ENCODE data around the gene GPAM.

The GPAM gene

DNA sequence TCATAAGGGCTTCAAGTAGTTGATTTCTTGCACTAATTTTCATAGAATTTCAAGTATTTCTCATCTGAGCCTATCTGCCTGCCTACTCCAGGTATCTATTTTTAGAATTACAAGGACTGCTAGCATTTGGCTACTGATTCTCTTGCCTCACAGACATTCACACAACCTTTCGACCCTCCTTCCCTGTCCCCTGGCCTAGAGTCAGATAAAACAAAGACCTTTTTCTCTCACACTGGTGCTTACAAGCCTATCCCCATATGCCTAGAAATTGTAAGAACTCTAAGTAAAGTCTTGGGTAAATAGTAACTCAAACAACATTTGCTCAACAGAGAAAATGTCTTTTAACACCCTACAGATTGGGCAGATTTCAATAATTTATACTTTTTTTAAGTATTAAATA is 6.3 kb downstream of the GPAM start:
- DNase-seq (ENCODE audit: low spot score) = peak; percentile 61

DNA sequence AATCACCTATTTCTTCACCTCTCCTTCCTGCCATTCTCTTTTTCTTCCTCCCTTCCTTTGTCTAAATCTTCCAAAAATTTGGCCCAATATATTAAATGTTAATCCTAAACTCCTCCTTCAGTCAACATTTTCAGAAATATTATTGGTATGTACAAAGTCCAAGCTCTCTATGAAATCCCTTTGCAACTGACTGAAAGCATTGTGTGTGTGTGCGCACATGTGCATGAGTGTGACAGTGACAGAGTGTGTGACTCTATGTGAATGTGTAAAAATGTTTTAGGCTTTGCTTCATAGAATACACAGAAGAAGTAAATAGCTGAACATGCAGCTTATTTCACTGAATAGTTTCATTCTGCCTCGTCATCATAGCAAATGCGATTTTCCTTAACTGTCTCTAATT is 7.0 kb downstream of the GPAM start:
- DNase-seq (ENCODE audit: low spot score) = no peak

DNA sequence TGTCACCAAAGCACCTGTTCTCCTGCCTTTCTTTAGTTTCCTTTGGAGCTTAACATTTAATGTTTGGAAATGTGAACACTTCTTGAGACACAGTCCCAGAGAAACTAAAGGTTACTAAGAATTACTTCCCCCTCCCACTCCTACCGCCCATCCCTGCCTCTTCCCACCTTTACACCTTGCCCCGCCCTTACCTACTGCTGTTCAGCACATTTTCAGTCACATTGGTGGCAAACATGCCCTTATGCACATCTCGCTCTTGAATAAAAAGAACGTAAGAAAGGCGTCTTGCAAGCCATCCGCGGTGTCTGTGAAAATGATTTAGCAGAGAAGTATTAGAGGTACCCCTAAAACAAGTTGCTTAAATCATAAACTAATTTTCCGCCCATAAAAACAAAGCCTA is 8.2 kb downstream of the GPAM start:
- no peak for DNase-seq (ENCODE audit: low spot score)

DNA sequence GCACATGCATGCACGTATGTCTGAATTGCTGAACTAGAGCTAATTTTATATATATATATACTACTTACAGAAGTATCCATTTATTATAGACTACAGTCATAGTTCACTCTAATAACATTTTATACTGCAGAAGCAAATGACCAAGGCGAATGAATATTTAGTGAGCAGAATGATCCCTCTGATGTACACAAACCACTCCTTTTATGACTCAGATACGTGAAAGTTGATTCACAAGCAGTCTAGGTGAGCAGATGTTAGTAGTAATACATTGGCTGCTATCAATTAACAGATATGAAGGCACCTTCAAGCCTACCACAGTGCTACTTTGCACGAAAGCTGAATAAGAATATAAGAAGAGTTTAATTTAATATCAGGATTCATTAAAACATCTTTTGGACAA is 10.4 kb downstream of the GPAM start:
- DNase-seq (ENCODE audit: low spot score) = no peak

DNA sequence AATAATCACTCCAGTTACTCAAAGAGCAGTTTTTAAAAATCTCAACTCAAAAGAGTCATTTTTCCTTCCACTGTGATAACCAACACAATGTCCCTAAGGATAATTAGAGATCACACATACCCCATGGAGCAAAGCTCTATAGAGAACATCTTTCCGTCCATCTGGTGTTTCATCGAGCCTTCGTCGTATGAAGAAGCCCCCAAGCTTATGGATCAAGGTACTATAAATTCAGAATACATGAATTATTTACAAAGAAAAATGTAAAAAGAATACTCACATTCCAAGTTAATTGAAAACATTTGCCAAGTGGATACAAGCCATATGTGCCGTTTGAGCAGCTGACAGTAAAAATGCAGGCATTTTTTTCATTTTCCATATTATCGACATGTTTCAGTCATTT is 14.8 kb downstream of the GPAM start:
- no peak for DNase-seq (ENCODE audit: low spot score)

DNA sequence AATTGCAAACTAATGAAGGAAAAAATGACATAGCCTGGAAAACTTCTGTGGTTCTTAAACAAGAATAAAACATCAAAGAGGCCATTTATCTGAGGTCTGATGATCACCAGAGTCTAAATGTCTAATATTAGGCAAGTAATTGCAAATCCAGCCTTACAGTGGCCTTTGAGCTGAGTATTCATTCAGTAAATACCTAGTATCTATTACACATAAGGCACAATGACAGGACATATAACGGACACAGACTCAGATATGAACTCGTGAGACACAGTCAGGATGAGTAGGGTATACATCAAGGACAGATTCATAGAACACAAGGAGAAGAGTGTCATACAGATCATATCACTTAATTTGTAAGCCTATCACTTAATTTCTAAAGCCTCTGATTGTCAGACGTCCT is 16.8 kb downstream of the GPAM start:
- no peak for DNase-seq (ENCODE audit: low spot score)

DNA sequence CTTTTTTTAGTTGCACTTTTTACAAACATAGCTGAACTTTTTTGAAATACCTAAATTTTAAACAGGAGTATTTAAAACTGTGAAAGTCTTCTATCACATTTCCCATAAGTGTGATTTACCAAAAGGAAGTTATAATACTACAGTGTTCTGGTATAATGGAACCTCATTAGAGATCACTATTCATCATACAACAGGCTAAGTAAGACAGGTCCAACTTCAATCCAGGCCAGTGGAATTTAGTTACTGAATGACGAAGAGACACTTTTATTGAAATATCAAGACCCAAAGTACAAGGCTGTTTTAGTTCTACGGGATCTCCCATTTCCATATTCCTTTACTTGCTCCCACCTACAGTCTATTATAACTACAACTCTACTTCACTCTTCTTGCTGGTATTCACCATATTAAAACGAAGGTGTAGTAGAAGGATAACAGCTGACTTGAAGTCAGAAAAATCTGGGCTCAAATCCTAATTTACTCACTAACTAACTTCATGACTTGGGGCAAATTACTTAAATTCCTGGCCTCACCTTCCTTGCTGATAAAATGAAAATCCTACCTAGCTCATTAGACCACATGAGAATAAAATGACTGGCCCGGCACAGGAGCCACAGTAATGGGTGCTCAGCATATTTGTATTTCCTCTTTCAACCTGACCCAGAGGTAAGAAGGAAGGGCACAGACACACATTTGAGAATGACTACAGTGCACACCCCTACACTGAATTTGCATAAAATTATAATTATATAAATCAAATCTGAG is 21.6 kb downstream of the GPAM start:
- DNase-seq (ENCODE audit: low spot score) = no peak

DNA sequence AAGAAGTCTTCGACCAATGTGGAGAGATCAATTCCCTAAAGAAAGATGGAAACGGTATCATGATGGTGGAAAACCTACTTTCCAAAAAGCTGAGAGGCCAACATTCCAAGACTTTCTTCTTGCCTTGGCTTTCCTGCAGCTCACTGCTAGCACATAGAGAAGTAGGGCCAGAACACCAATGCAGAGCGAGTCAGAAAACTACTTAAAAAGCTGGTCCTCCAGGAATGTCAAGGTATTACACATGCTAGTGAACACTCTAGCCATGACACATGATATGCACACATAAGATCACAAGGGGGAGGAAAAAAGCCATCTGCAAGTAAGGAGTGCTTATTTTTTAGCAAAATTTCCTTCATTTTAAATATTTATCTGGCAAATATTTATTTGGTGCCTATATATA is 22.7 kb downstream of the GPAM start:
- no peak for DNase-seq (ENCODE audit: low spot score)

DNA sequence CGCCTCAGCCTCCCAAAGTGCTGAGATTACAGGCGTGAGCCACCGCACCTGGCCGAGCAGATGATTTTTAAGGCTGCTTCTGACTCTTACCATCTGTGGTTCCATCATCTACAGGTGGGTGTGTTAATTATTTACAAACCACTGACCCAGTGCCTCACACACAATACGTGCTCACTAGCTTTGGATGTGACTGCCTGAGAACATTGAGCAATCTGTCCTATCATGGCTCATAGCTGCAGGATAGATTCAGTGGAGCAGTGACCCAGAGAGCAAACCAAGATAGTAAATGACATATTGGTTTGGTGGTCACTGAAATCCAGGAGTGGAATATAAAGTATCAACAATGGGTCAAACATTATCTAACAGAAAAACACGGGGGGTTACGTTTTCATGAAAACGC is 24.1 kb downstream of the GPAM start:
- no peak for DNase-seq (ENCODE audit: low spot score)

DNA sequence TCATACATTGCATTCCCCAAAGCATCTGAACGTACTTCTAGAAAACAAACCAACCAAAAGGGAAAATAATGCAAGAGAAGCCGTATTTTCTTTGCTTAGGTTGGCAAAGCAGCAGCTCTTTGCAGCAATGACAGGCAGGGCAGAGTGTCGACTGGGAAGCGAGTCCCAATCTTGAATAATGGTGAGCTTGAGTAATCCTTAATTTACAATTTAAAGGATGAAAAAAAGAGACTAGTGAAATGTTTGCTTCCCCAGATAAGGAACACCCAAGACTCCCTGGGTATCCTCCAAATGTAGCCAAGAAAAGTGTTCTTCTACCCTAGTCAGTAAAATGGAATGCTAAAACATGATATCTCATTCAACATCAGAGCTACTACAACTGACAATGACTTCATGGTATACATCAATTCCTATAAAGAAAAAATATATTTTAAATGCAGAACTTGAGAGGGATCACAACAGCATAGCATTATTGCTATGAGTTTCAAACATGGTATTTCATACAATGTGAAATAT is 32.0 kb downstream of the GPAM start:
- no peak for DNase-seq (ENCODE audit: low spot score)

DNA sequence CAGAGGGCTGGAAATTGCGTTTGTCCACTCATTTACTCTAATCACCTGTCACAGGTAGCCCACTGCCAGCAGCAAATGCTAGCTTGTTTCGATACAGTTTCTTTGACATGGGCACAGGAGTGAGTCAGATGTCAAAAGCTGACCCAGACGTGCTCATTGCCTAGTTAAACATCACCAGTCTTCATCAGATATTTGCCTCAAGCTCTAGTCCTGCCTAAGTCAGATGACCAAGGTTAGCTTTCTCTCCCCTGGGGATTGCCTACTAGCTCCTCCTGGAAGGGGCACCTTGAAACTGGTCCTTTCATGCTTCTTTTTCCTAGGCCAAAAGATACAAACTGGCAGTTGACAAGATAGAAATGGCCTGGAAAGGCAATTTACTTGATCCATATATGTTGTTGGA is 35.2 kb downstream of the GPAM start:
- no peak for DNase-seq (ENCODE audit: low spot score)

DNA sequence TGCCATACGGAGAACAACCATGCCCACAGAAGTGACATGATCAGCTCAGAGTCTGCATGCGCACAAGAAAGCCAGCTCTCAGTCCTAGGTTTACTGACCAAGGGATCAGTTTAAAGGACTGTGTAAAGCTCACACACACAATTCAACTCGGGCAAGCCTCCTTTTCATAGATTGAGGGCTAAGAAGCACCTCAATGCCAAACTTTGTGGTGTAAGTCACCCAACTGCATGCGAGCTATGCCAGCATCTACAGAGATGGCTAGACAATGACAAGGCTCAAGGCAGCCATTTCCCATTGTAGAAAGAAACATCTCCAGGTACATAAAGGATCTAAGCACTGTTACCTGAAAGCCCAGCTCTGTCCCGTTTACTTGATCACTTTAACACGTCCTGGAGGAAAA is 36.8 kb downstream of the GPAM start:
- no peak for DNase-seq (ENCODE audit: low spot score)

DNA sequence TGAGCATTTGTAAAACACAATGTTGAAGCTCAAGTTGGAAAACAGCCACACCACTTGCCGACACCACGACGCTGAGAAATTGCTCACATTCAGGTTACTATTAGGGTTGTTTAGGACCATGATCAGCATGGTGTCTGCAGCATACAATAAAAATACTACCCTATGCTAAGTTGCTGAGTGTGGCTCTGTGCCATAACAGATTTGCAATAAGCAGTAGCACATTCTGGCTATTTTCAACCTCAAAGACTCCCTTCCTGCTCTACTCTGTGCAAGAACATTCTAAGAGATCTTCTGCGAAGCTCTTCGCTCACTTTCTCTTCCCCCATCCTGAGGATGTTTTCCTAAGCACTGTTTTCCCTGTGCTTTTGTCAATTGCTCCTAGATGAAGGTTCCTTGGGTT is 38.3 kb downstream of the GPAM start:
- DNase-seq (ENCODE audit: low spot score) = no peak

DNA sequence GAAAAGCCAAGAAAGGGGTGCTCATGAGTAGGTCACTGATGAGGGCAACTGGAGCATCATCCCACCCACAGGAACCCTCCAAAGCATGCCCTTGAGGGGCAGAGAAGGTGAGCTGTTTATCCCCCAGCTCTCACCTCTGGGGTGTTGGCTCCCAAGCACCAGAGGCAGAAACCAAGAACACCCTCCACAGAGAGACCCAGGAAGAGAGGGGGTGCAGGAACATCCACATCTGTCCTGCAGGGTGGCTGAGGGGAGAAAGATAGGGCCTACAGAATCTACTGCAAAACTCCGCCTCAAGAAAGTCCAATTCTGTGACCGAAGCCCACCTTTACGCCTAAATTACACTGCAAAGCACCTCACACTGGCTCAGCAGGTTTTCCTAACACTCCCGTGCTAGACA is 40.1 kb downstream of the GPAM start:
- no peak for DNase-seq (ENCODE audit: low spot score)

DNA sequence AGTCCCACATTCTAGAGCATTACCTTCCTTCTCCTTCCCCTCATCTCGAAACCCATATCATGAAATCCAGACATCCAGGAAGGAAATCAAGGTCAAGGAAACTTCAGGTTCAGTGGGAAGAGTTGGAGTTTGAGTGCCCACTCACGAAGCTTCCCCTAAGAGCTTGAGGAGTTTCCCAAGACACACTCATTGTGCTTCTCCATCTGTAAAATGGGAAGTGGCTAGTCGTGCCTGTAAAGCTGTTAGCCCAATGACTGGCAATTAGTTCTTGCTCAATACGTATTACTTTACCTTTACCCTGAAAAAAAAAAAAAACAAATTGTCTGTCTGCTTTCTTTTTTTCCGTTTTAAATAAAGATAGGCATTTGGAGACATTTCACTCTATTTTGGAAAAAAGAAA is 42.3 kb downstream of the GPAM start:
- no peak for DNase-seq (ENCODE audit: low spot score)

DNA sequence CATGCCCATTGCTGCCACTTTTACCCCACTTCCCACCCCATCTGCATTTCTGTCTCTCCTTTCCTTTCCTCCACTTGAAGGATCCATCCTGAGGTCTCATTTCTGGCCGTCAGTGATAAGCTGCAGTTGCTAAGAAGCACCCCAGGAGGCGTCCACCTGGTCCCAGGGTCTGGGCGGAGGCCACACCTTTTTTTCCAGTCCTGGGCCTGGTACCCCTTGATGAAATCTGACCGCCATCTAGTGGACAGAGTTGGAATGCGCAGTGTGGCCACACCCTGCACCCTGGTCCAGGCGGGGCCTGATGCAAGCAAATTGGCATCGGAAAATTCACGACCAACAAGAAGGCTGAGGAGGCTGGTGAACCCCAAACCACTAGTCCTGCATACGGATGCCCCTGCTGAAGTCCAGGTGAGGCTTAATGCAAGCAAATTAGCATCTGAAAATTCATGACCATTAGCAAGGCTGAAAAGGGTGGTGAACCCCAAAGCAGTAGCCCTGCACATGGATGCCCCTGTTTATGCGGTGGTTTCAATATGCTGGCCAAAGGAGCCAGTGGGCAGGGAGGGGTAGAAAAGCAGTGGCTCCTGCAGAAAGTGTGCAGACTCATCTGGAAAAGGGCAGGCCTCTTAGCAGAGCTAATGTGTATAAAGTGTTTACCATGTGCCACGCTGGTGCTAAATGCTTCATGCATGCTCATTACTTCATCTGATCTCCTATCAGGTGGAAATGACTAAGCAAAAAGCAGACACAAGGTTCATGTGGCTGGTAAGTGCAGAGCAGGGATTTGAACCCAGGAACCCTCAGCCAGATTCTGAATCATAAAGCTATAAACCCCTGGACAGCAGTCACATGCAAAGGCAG is 43.2 kb downstream of the GPAM start:
- peak; percentile 59 for DNase-seq (ENCODE audit: low spot score)

DNA sequence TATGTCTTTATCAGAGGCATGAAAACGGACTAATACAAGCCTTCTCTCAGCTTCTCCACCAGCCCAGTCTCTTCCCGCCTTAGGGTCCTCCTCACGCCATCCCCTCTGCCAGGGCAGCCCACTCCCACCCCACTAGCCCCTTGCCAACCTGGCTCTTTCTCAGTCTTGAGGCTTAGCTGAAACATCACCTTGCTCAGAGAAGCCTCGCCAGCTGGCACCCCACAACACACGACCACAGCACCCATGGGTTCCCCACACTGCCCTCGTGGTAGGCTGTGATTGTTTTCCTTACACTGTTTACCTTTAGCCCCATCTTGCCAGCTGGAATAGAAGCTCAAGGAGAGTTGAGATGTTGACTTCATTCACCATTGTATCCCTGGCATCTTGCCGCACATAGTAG is 44.4 kb downstream of the GPAM start:
- no peak for DNase-seq (ENCODE audit: low spot score)

DNA sequence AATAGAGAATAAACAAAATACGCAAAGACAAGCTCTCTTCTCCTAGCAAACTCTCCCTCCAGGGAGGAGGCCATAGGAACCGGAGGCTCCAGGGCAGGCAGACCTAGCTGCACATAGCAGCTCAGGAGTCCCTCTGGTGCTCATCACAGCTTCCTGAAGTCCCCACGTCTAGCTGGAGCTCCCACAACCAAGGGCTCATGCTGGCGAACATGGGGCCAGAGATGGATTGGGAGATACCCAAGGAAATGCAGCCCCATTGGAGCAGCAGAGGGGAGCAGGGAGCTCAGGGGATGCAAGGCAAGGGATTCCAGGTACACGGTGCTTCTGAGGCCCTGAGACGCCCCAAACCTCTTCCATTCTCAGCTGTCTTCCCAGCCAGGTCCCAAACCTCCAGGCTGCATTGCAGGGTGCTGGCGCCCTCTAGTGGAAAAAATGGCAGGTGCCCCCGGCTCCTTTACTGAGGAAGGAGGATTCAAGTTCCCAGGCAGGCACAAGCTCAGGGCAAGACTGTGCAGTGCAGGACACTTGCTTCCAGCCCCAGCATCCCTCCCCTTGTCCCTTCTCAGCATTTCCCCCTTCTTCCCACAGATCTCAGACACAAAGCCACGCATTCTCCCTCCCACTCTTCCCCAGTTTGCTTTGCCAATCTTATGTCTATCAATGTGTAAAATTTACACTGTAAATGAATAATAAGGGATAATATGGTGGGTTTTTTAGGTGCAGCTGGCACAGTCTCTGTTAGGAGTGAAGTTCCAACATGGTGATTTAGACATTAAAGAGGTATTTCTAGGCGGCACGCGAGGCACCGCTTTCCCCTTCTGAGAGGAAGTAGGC is 46.2 kb downstream of the GPAM start:
- peak; percentile 78 for DNase-seq (ENCODE audit: low spot score)

DNA sequence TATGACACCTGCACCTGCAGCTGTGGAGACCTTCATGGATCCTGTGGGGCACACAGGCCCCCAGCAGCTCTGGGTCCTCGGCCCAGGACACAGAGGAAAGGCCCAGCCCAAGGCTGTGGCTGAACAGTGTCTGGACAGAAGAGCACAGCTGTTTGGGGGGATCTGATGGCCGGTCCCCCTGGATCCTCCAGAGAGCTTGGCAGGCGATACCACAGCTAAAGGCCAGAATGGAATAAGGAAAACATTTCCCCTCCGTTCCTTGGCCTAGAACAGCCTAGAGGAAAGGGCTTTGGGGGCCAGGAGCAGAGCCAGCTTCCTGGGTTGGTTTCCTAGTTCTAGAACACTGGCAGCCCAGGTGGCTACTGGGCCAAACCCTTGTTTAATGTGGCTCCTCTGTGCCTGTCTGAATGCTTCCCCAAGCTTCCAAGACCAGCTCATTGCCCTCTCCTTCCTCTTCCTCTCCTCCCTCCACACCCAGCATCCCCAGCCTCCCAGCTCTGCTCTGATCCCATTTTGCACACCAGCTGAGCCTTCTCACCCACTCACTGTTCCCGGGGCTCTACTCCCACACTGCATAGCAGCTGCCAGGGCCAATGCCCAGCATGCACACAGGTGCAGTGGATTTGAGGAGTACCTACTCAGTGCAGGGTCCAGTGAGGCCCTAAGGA is 46.9 kb downstream of the GPAM start:
- DNase-seq (ENCODE audit: low spot score) = no peak

DNA sequence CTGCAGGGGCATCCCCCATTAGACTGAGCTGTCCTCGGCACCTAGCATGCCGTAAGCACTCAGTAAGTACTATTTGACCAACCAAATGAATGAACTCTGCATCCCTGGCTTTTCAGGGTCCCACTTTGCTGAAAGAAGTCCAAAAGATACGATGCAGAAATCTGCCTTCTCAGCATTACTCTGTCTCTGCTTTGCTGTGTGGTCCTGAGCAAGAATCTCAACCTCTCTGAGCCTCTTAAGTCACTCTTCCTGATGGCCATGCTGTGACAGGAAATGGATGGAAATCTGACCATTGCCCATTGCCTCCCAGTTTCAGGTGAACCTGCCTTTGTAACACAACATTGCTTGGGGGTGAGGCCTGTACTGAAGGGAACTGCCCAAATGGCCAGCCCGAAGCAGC is 48.0 kb downstream of the GPAM start:
- no peak for DNase-seq (ENCODE audit: low spot score)

DNA sequence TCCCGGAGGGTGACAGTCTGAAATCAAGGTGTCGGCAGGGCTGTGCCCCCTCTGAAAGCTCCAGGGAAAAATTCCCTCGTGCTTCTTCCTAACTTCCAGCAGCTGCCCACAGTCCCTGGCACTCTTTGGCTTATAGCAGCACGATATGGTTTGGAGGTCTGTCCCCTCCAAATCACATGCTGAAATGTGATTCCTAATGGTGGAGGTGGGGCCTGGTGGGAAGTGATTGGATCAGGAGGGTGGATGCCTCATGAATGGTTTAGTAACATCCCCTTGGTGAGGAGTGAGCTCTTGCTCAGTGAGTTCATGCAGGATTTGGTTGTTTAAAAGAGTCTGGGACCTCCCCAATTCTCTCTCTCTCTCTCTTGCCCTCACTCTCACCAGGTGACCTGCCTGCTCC is 51.1 kb downstream of the GPAM start:
- DNase-seq (ENCODE audit: low spot score) = no peak

DNA sequence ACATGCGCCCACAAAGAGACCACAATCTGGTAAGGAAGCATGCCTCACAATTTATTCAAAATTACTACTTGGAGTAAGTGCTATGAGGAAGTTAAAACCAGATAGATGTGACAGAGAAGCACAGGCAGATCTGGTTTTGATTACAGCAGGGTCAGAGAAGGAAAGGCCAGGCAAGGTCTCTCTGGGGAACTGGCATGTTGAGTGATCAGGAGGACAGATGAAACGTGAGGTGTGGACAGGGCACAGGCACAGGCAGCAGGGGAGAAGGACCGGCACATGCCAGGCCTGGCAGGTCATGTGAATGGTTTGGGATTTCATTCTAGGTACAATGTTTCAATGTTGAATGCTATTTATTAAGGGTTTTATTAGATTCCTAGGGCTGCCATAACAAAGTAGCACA is 51.6 kb downstream of the GPAM start:
- no peak for DNase-seq (ENCODE audit: low spot score)
